ACHN (cell line): Measurements from ENCODE around the gene HSPBAP1.

Experiments used
- DNase-seq: peaks from one replicate; pipeline ENCODE4 v3.0.0-alpha.2; 2015
- in situ Hi-C: cut with HindIII; loops from 2 replicates; pipeline ENCODE4 v1.10.0; 2017; ENCODE audit warnings: low sequenced_read_pairs, low pct_ligation_motif_present, low pct_unique_long_range_greater_than_20kb

The HSPBAP1 gene

DNA sequence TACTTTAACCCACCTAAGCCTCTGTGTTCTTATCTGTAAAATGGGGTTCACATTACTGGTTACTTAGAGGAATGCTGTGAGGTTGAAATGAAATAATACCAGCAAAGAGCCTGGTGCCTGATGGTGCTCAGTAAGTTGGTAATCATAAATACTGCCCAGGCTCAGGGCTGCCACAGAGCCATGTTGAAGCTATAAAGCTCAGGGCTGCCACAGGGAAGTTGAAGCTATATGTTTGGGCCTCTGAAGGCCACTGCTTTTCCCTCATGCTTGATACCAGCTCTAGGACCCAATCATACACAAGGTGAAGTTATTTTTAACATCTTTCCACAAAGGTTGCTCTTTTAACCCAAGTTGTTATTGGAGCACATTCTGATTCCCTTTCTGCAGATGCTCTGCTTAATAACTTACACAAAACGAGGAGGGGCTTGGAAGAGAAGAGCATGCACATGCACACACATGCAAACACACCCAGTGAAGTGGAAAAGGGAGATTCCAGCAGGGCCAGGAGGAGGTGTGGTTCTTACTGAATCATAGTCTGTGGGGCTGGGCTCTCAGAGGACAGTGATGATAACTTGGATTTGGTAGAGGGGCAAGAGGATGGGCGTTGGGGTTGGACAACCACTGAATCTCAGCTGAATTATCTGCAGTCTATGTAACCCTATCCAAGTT, 95.5 kb downstream of the HSPBAP1 start:
- in situ Hi-C loops: no loop called here
- DNase-seq: peak; percentile 82

DNA sequence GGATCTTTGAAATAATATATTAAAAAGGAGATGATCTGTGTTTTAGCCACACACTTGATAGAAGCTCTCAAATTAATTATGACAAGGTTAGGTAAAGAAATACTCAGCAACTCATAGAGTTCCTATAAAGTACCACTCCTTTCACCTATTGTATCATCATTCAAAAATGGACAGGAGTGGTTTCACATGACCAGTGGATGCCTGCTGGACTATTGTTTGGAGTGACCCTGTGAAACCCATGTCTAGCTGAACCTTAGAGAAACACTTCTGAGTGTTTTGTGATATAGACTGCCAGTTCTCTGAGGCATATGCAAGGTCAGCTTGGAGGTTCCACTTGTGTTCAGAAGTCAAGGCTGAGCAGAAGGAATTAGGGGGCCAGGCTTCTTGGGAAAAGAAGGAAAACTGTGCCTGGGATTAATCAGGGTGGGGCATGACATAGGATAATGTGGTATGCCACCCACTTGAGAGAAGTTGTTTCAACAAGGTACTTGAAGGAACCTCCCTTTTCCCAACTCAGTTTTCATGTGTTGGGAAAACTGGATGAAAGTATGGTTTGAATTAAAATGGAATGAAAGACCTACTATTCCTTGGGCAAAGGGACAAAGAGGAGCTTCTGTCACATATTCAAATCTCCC, 97.6 kb downstream of the HSPBAP1 start:
- no peak for DNase-seq
- in situ Hi-C loops: no loop called here

DNA sequence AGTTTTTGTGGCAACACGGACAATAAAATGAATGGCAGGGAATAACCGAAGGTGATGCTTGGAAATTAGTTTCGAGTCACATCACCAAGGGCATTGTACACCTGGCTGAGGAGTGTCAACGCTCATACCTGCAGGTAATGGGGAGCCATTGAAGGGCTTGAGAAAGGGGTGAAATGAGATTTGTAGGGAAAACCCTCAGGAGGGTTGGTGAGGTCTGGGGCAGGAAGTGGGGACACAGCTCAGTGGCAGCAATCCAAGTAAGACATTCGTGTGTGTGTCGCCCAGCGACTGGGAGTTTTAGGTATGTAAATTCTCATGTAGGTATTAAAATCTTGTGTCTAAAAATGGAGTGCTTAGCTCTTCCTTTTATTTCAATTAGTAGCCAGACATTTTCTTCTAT, 98.7 kb downstream of the HSPBAP1 start:
- in situ Hi-C loops: no loop called here
- DNase-seq: no peak

DNA sequence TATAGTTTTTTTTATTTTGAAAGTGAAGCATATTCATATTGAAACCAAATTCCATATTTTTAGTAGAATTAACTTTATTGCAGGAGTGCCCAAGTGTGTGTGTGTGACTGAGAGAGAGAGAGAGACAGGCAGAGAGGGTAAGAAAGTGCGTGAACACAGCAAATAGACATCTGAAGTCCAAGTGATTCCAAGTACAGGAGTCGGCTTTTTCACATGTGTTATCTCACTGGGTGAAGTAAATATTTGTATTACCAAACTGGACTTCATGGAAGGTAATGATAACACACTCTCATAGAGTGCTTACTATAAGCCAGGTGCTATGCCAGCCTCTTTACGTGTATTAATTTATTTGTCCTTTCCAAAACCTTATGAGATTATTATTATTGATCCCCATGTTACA, 101.0 kb downstream of the HSPBAP1 start:
- in situ Hi-C loops: no loop called here
- no peak for DNase-seq

DNA sequence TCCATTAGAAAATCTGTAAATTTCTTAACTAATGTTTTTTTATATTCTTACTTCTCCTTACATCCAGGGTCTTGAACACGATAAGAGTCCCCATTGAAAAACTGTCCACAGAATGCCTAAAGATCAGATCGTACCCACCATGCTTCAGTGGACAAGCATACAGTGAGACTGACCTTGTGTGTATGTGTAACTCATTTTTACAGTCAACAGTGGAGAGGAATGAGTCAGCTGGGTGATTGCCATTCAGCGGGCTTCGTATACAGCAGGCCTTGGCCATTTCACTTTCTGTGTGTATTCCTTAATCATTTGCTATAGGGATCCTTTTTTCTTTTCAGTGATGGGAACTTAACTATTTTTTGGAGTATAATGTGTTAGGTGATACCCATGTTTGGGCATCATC, 102.4 kb downstream of the HSPBAP1 start:
- in situ Hi-C loops: no loop called here
- DNase-seq: peak; percentile 80

DNA sequence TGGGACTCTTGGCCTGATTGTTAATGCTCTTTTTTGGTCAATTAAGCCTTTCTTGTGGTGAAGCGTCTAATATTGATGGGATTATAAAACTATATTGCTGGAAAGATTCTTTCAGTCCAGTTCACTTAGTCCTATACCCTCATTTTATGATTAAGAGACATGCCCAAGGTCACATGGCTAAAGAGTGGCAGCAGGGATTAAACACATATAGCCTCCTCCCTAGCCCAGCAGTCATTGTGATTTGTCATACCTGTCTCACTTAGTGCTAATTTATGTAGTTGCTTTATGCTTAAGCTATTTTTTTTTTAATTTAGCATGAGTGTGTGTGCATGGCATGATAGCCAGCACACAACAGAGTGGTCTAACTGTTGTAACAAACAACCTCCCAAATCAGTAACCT, 103.5 kb downstream of the HSPBAP1 start:
- DNase-seq: no peak
- in situ Hi-C loops: no loop called here
